ENCODE data around the gene SART3.
"Not testable (repeated sequence)": the region's sequence is repeated elsewhere in the genome, so short reads cannot be mapped to it uniquely, and the experiment has no call there.

Gene SART3

GRCh38 chr12:108597559-108598471, 36.8 kb upstream of the SART3 start, which contains the start of gene TMEM119:
Gene TMEM119 (minus strand): TSS chr12:108598084. CDS start chr12:108592383, 5,701 bp downstream.
- Histone ChIP-seq H3K36me3 (ENCODE audit: control insufficient read depth in 5 of 5, insufficient read depth in 5 of 5, low read length in 5 of 5) (no peaks in the 10 kb centered on the region), H3K27ac (ENCODE audit: low read depth, low read length) (no peak within 1 kb of the TSS), H3K4me1 (ENCODE audit: control insufficient read depth in 5 of 5, insufficient read depth in 5 of 5, low read length in 5 of 5) (peaks cover 0 to 20% (median 7%) of the 10 kb centered on the region in 5 donors), H3K4me3 (ENCODE audit: low read depth in 1 of 5, low read length in 5 of 5) (peak within 1 kb of the TSS; percentile 4 to 67 (median 61)), H3K27me3 (ENCODE audit: control insufficient read depth in 5 of 5, insufficient read depth in 4 of 5, low read length in 5 of 5) (peaks cover 4 to 19% (median 16%) of the 10 kb centered on the region in 5 donors), H3K9ac (ENCODE audit: low read length in 5 of 5) (peak within 1 kb of the TSS in 1 of 5 donors; percentile 56), H3K9me3 (ENCODE audit: control insufficient read depth in 5 of 5, low read length in 5 of 5) (no peaks in the 10 kb centered on the region)

GRCh38 chr12:108596854-108597558, 36.0 kb upstream of the SART3 start:
- Histone ChIP-seq H3K27me3 (ENCODE audit: control insufficient read depth in 5 of 5, insufficient read depth in 4 of 5, low read length in 5 of 5) (peaks cover 4 to 19% (median 16%) of the 10 kb centered on the region in 5 donors), H3K4me3 (ENCODE audit: low read depth in 1 of 5, low read length in 5 of 5) (peak overlapping the region; percentile 4 to 67 (median 61)), H3K9me3 (ENCODE audit: control insufficient read depth in 5 of 5, low read length in 5 of 5) (no peaks in the 10 kb centered on the region), H3K36me3 (ENCODE audit: control insufficient read depth in 5 of 5, insufficient read depth in 5 of 5, low read length in 5 of 5) (no peaks in the 10 kb centered on the region), H3K27ac (ENCODE audit: low read depth, low read length) (no peak overlapping the region), H3K9ac (ENCODE audit: low read length in 5 of 5) (peak overlapping the region in 1 of 5 donors; percentile 56), H3K4me1 (ENCODE audit: control insufficient read depth in 5 of 5, insufficient read depth in 5 of 5, low read length in 5 of 5) (peaks cover 0 to 20% (median 7%) of the 10 kb centered on the region in 5 donors)

GRCh38 chr12:108595711-108596647, 35.0 kb upstream of the SART3 start:
- no peaks in the 10 kb centered on the region for H3K9me3 ChIP-seq (ENCODE audit: control insufficient read depth in 5 of 5, low read length in 5 of 5)
- peak overlapping the region in 1 of 5 donors; percentile 53 for H3K9ac ChIP-seq (ENCODE audit: low read length in 5 of 5)
- H3K4me1 ChIP-seq (ENCODE audit: control insufficient read depth in 5 of 5, insufficient read depth in 5 of 5, low read length in 5 of 5): peaks cover 0 to 20% (median 7%) of the 10 kb centered on the region in 5 donors
- peaks cover 4 to 19% (median 17%) of the 10 kb centered on the region in 5 donors for H3K27me3 ChIP-seq (ENCODE audit: control insufficient read depth in 5 of 5, insufficient read depth in 4 of 5, low read length in 5 of 5)
- H3K4me3 ChIP-seq (ENCODE audit: low read depth in 1 of 5, low read length in 5 of 5): peak overlapping the region in 4 of 5 donors; percentile 48 to 67 (median 62)
- no peaks in the 10 kb centered on the region for H3K36me3 ChIP-seq (ENCODE audit: control insufficient read depth in 5 of 5, insufficient read depth in 5 of 5, low read length in 5 of 5)
- H3K27ac ChIP-seq (ENCODE audit: low read depth, low read length): no peak overlapping the region

GRCh38 chr12:108594960-108595710, 34.2 kb upstream of the SART3 start:
- Histone ChIP-seq H3K9ac (ENCODE audit: low read length in 5 of 5) (no peak overlapping the region), H3K36me3 (ENCODE audit: control insufficient read depth in 5 of 5, insufficient read depth in 5 of 5, low read length in 5 of 5) (no peaks in the 10 kb centered on the region), H3K27ac (ENCODE audit: low read depth, low read length) (no peak overlapping the region), H3K27me3 (ENCODE audit: control insufficient read depth in 5 of 5, insufficient read depth in 4 of 5, low read length in 5 of 5) (peaks cover 4 to 19% (median 17%) of the 10 kb centered on the region in 5 donors), H3K9me3 (ENCODE audit: control insufficient read depth in 5 of 5, low read length in 5 of 5) (no peaks in the 10 kb centered on the region), H3K4me1 (ENCODE audit: control insufficient read depth in 5 of 5, insufficient read depth in 5 of 5, low read length in 5 of 5) (peaks cover 0 to 20% (median 7%) of the 10 kb centered on the region in 5 donors), H3K4me3 (ENCODE audit: low read depth in 1 of 5, low read length in 5 of 5) (peak overlapping the region in 1 of 5 donors; percentile 63)

GRCh38 chr12:108594323-108594903, 33.4 kb upstream of the SART3 start:
- Histone ChIP-seq H3K9me3 (ENCODE audit: control insufficient read depth in 5 of 5, low read length in 5 of 5) (no peaks in the 10 kb centered on the region), H3K27ac (ENCODE audit: low read depth, low read length) (no peak overlapping the region), H3K4me1 (ENCODE audit: control insufficient read depth in 5 of 5, insufficient read depth in 5 of 5, low read length in 5 of 5) (peaks cover 0 to 20% (median 8%) of the 10 kb centered on the region in 5 donors), H3K9ac (ENCODE audit: low read length in 5 of 5) (no peak overlapping the region), H3K4me3 (ENCODE audit: low read depth in 1 of 5, low read length in 5 of 5) (no peak overlapping the region), H3K36me3 (ENCODE audit: control insufficient read depth in 5 of 5, insufficient read depth in 5 of 5, low read length in 5 of 5) (no peaks in the 10 kb centered on the region), H3K27me3 (ENCODE audit: control insufficient read depth in 5 of 5, insufficient read depth in 4 of 5, low read length in 5 of 5) (peaks cover 6 to 20% (median 19%) of the 10 kb centered on the region in 5 donors)

- peaks cover 0 to 10% (median 3%) of the 10 kb centered on the region in 5 donors for H3K4me1 ChIP-seq (ENCODE audit: control insufficient read depth in 5 of 5, insufficient read depth in 5 of 5, low read length in 5 of 5)
These were observed 31.3 kb upstream of the SART3 start for GRCh38 chr12:108592033-108592909.

GRCh38 chr12:108591267-108591980, 30.5 kb upstream of the SART3 start:
- Histone ChIP-seq H3K4me3 (ENCODE audit: low read depth in 1 of 5, low read length in 5 of 5) (no peak overlapping the region), H3K9ac (ENCODE audit: low read length in 5 of 5) (no peak overlapping the region), H3K9me3 (ENCODE audit: control insufficient read depth in 5 of 5, low read length in 5 of 5) (no peaks in the 10 kb centered on the region), H3K27ac (ENCODE audit: low read depth, low read length) (no peak overlapping the region), H3K4me1 (ENCODE audit: control insufficient read depth in 5 of 5, insufficient read depth in 5 of 5, low read length in 5 of 5) (peaks cover 0 to 10% (median 3%) of the 10 kb centered on the region in 5 donors), H3K36me3 (ENCODE audit: control insufficient read depth in 5 of 5, insufficient read depth in 5 of 5, low read length in 5 of 5) (no peaks in the 10 kb centered on the region), H3K27me3 (ENCODE audit: control insufficient read depth in 5 of 5, insufficient read depth in 4 of 5, low read length in 5 of 5) (peaks cover 4 to 14% (median 12%) of the 10 kb centered on the region in 5 donors)

More at GRCh38 chr12:108592033-108592909, 31.3 kb upstream of the SART3 start:
- Histone ChIP-seq H3K9ac (ENCODE audit: low read length in 5 of 5) (no peak overlapping the region), H3K27ac (ENCODE audit: low read depth, low read length) (no peak overlapping the region), H3K9me3 (ENCODE audit: control insufficient read depth in 5 of 5, low read length in 5 of 5) (no peaks in the 10 kb centered on the region), H3K27me3 (ENCODE audit: control insufficient read depth in 5 of 5, insufficient read depth in 4 of 5, low read length in 5 of 5) (peaks cover 5 to 19% (median 18%) of the 10 kb centered on the region in 5 donors), H3K4me3 (ENCODE audit: low read depth in 1 of 5, low read length in 5 of 5) (no peak overlapping the region), H3K36me3 (ENCODE audit: control insufficient read depth in 5 of 5, insufficient read depth in 5 of 5, low read length in 5 of 5) (no peaks in the 10 kb centered on the region)

GRCh38 chr12:108590463-108590862, 29.5 kb upstream of the SART3 start:
- H3K4me3 ChIP-seq (ENCODE audit: low read depth in 1 of 5, low read length in 5 of 5); H3K27me3 ChIP-seq (ENCODE audit: control insufficient read depth in 5 of 5, insufficient read depth in 4 of 5, low read length in 5 of 5); H3K27ac ChIP-seq (ENCODE audit: low read depth, low read length); H3K36me3 ChIP-seq (ENCODE audit: control insufficient read depth in 5 of 5, insufficient read depth in 5 of 5, low read length in 5 of 5); H3K9me3 ChIP-seq (ENCODE audit: control insufficient read depth in 5 of 5, low read length in 5 of 5); H3K4me1 ChIP-seq (ENCODE audit: control insufficient read depth in 5 of 5, insufficient read depth in 5 of 5, low read length in 5 of 5); H3K9ac ChIP-seq (ENCODE audit: low read length in 5 of 5): not testable (repeated sequence)

All from subcutaneous abdominal adipose tissue (tissue), 5 donors.